Activated CD8-positive, alpha-beta memory T cell treated with anti-CD3 and anti-CD28 coated beads for 4 hours (primary cell): ENCODE measurements around the gene EPM2A.
A peak's percentile ranks its signal among the peaks of the same experiment; 100 is the strongest.
"Not testable (repeated sequence)": the region's sequence is repeated elsewhere in the genome, so short reads cannot be mapped to it uniquely, and the experiment has no call there.

Experiments used
- DNase-seq, 2 donors: peaks; one replicate each; pipeline ENCODE4 v3.0.0-alpha.2; 2020; ENCODE audit warnings: low read depth in 2 of 2

EPM2A gene

GRCh38 chr6:145735356-145736165 is at the start of gene EPM2A:
EPM2A (minus strand) TSS chr6:145735520; CDS start chr6:145735498, 22 bp downstream.
- peak; percentile 5 to 29 for DNase-seq

- no peak for DNase-seq
Measured at GRCh38 chr6:145784683-145785082, 49.4 kb upstream of the EPM2A start.

- DNase-seq: no peak
Measured at GRCh38 chr6:145783796-145784195, 48.5 kb upstream of the EPM2A start.

- DNase-seq: no peak
Measured at GRCh38 chr6:145772846-145773245, 37.5 kb upstream of the EPM2A start.

GRCh38 chr6:145765449-145765848 is 30.1 kb upstream of the EPM2A start:
- no peak for DNase-seq

- DNase-seq: no peak
Measured at GRCh38 chr6:145763742-145764141, 28.4 kb upstream of the EPM2A start.

GRCh38 chr6:145761584-145761983 is 26.3 kb upstream of the EPM2A start:
- no peak for DNase-seq

GRCh38 chr6:145758113-145758512 is 22.8 kb upstream of the EPM2A start:
- DNase-seq: no peak

GRCh38 chr6:145756170-145756662 is 20.9 kb upstream of the EPM2A start:
- no peak for DNase-seq

GRCh38 chr6:145755682-145756081 is 20.4 kb upstream of the EPM2A start:
- no peak for DNase-seq

- DNase-seq: no peak
Measured at GRCh38 chr6:145752638-145753037, 17.3 kb upstream of the EPM2A start.

GRCh38 chr6:145749632-145750031 is 14.3 kb upstream of the EPM2A start:
- DNase-seq: no peak

GRCh38 chr6:145745861-145746260 is 10.5 kb upstream of the EPM2A start:
- no peak for DNase-seq

- DNase-seq: no peak
Measured at GRCh38 chr6:145744619-145745018, 9.3 kb upstream of the EPM2A start.

GRCh38 chr6:145743332-145743731 is 8.0 kb upstream of the EPM2A start:
- DNase-seq: no peak

- not testable (repeated sequence) for DNase-seq
Measured at GRCh38 chr6:145742472-145742871, 7.2 kb upstream of the EPM2A start.

- DNase-seq: not testable (repeated sequence)
Measured at GRCh38 chr6:145739685-145740084, 4.4 kb upstream of the EPM2A start.

GRCh38 chr6:145738265-145738664 is 2.9 kb upstream of the EPM2A start:
- DNase-seq: no peak

- no peak for DNase-seq
Measured at GRCh38 chr6:145736661-145737144, 1.4 kb upstream of the EPM2A start.

GRCh38 chr6:145734486-145735355 is 599 bp downstream of the EPM2A start:
- DNase-seq: peak; percentile 50 to 52

GRCh38 chr6:145733810-145734209 is 1.5 kb downstream of the EPM2A start:
- DNase-seq: no peak

GRCh38 chr6:145733207-145733606 is 2.1 kb downstream of the EPM2A start:
- DNase-seq: no peak
